GM19324 (cell line): ENCODE results near the gene PRSS3.
"Not testable (repeated sequence)": the region's sequence is repeated elsewhere in the genome, so short reads cannot be mapped to it uniquely, and the experiment has no call there.

Experiments
- ATAC-seq: cut with Tn5 transposase; IDR thresholded peaks from one replicate; pipeline ENCODE4 v1.9.1; 2021; ENCODE audit warnings: mild to moderate bottlenecking, moderate library complexity; ENCODE audit not compliant: unreplicated experiment, low FRiP score

PRSS3 gene

GRCh38 chr9:33782395-33783152 is 12.8 kb upstream of the PRSS3 start:
- no peak for ATAC-seq

GRCh38 chr9:33785914-33786313 is 9.4 kb upstream of the PRSS3 start:
- ATAC-seq = no peak

- ATAC-seq = no peak
Measured at GRCh38 chr9:33786681-33787080, 8.7 kb upstream of the PRSS3 start.

GRCh38 chr9:33787839-33788238 is 7.5 kb upstream of the PRSS3 start:
- no peak for ATAC-seq

GRCh38 chr9:33789429-33789828 is 5.9 kb upstream of the PRSS3 start:
- ATAC-seq = not testable (repeated sequence)

- ATAC-seq = no peak
Measured at GRCh38 chr9:33791117-33791516, 4.2 kb upstream of the PRSS3 start.

GRCh38 chr9:33793496-33793895 is 1.9 kb upstream of the PRSS3 start:
- not testable (repeated sequence) for ATAC-seq

GRCh38 chr9:33794560-33794959 is 801 bp upstream of the PRSS3 start:
- ATAC-seq = no peak

- no peak for ATAC-seq
Measured at GRCh38 chr9:33795819-33796218, 458 bp downstream of the PRSS3 start.

- not testable (repeated sequence) for ATAC-seq
Measured at GRCh38 chr9:33796679-33797078, 1.3 kb downstream of the PRSS3 start.

- no peak for ATAC-seq
Measured at GRCh38 chr9:33797837-33798236, 2.5 kb downstream of the PRSS3 start.

- ATAC-seq = no peak
Measured at GRCh38 chr9:33798545-33798944, 3.2 kb downstream of the PRSS3 start.

GRCh38 chr9:33799928-33800704 is 4.8 kb downstream of the PRSS3 start:
- no peak for ATAC-seq

- no peak for ATAC-seq
Measured at GRCh38 chr9:33800886-33801285, 5.5 kb downstream of the PRSS3 start.

- ATAC-seq = not testable (repeated sequence)
Measured at GRCh38 chr9:33801943-33802500, 6.7 kb downstream of the PRSS3 start.

- ATAC-seq = not testable (repeated sequence)
Measured at GRCh38 chr9:33804196-33804595, 8.8 kb downstream of the PRSS3 start.

- ATAC-seq = not testable (repeated sequence)
Measured at GRCh38 chr9:33807156-33807555, 11.8 kb downstream of the PRSS3 start.

- not testable (repeated sequence) for ATAC-seq
Measured at GRCh38 chr9:33808979-33809322, 13.6 kb downstream of the PRSS3 start.

- ATAC-seq = no peak
Measured at GRCh38 chr9:33809506-33809905, 14.1 kb downstream of the PRSS3 start.

- ATAC-seq = no peak
Measured at GRCh38 chr9:33813712-33814641, 18.6 kb downstream of the PRSS3 start.
